GM18951 (cell line): ENCODE measurements around the gene GARNL3.

Source experiments
- POLR2A ChIP-seq: IDR thresholded peaks from 4 replicates; pipeline ENCODE4 v1.6.1; 2011; ENCODE audit warnings: mild to moderate bottlenecking; ENCODE audit not compliant: insufficient read length, insufficient read depth; ENCODE audit errors: extremely low read depth
- in situ Hi-C: fragments of 300-500 bp; cut with MboI; formaldehyde crosslinking; loops from one replicate; pipeline ENCODE4 v1.12.0; 2022; ENCODE audit warnings: low sequenced_read_pairs, mixed read lengths, inconsistent platforms; ENCODE audit not compliant: unreplicated experiment

GARNL3 gene

DNA sequence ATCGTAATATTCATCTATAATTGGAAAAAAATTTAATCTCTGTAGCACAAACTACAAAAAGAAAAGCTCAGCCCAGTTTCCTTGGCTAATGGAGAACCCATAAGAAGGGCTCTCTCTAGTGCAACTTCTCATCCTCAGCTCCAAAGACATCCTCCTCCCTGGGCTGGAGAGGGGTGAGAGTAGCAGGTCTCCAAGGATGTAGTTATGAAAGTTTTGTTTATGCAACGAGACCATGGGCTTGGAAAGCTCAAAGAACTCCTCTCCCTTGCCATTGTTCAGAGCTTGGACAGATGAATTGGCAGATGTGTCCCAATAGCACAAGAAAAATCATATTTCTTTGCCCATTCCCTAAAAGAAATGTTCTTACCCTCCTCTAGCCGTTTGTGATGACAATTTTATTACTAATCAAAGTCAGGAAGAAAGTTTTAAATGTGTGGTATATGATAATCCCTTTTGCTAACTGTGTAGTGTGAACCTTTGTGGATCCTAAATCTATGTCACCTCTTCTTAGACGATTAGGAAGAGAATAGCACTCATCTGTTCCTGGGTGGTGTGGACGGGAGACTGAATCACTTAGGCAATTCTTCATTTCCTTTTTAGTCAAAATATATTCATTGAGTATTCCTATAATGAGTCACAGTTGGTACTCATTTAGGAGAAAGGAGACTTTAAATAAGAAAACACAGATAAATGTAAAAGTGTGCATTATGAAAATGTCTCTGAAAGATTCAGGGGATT lies 52.2 kb downstream of the GARNL3 start:
- no peak for TF ChIP-seq POLR2A
- in situ Hi-C loops = no loop called here

GRCh38 chr9:127318651-127319167 lies 54.1 kb downstream of the GARNL3 start:
- no peak for TF ChIP-seq POLR2A
- in situ Hi-C loops = no loop called here

- TF ChIP-seq POLR2A = no peak
- in situ Hi-C loops = no loop called here
These were observed 55.0 kb downstream of the GARNL3 start for GRCh38 chr9:127319366-127320114.

DNA sequence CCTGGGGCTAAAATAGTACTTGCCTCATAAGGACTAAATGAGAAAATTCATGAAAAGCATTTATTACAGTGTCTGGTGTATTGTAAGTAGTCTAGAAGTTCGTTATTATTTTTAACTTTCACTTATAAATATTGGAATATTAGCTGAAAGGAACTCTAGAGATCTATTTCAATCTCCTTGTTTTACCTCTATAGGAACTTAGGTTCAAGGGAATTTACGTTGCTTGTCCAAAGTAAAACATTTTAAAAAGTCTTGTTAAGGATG lies 55.5 kb downstream of the GARNL3 start:
- TF ChIP-seq POLR2A = no peak
- in situ Hi-C loops = no loop called here

- in situ Hi-C loops = no loop called here
- no peak for TF ChIP-seq POLR2A
These were observed 58.8 kb downstream of the GARNL3 start for GRCh38 chr9:127323393-127323792.

- in situ Hi-C loops = no loop called here
- TF ChIP-seq POLR2A = no peak
These were observed 65.9 kb downstream of the GARNL3 start for GRCh38 chr9:127330501-127330900.

DNA sequence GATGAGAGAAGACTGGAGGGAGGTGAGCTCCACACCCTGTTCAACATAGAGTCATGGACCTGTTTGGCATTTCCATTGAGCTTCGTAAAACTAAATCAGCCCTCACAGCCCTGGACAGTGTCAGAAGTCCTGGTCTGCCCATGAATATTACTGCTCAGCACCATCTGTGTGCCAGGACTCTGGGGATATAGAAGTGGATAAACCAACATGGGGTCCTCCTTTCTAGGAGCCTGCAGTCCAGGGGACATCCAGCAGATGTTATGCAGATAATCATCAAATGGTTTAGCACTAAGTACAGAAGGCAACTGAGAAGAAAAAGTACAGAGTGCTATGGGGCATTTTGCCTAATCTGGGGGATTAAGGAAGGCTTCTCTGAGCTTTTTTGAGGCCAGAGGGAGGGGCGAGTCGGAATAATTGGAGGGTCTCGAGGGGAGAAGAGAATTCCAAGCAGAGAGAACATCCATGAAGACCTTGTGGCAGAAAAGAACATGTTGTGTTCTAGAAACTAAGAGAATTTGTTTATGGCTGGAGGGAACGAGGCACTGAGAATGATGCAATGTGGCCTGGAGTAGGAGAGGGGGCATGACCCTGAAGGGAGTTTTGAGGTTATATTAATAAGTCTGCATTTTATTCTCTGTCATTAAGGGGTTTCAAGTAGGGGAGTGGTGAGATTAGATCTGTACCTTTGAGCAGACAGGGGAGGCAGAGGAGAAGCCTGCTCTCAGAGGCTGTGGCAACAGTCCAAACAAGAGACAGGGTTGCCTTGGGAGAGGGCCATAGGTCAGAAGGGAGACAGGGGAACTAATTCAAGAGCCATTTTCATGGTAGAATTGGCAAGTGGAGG lies 68.9 kb downstream of the GARNL3 start:
- TF ChIP-seq POLR2A = no peak
- in situ Hi-C loops = no loop called here

- no peak for TF ChIP-seq POLR2A
- in situ Hi-C loops = no loop called here
These were observed 70.2 kb downstream of the GARNL3 start for GRCh38 chr9:127334725-127335124.

DNA sequence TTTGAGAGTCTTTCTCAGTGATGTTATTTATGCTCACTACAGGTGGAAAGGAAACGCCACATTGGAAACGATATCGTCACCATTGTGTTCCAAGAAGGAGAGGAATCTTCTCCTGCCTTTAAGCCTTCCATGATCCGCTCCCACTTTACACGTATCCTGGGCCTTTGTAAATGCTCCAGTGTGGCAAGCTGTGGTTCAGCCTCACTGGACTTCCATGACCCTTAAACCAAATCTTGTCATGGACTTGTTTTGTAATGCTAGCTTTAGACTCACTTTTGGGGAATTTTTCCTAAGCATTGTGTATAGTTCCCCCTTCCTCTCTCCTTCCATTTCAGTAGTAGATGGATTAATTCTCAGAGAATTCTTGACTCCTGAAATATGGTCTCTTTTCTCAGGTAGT lies 71.5 kb downstream of the GARNL3 start:
- TF ChIP-seq POLR2A = no peak
- in situ Hi-C loops = no loop called here

DNA sequence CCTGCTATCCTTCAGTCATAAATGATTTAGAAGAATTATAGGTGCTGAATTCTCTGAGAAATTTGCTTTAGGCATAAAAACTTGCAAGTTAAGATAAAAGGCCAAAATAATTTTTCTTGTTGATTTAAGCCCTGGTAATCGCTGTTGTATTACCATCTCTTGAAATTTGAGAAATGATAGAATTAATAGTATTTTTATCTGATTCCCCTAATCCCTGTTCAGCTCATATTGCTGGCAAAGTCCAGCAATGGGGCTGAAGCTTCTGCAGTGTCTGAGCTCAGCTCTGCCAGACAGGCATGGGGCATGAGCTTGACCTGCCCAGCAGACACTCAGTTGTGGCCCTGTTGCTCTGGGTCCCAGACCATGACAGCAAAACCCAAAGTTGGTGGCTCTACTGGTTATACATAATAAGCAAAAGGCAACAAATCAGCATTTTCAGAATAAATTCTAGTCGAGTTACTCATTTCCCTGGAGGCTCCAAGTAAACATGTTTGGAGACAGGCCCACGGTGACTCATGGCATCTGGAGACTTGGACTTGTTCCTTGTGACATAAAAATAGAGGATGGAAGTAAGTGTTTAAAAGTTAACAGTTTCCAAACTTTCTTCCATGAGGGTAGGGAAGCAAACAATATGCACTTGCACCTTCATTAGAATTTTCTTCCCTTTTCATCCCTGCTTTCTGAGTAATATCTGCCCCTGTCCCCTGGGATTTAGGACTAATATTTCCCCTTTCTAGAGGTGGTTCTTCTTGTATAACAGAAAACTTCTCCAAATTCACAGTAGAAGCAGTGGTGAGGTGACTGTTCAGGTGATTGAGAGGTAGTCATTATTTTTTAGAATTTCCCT lies 72.2 kb downstream of the GARNL3 start:
- in situ Hi-C loops = no loop called here
- no peak for TF ChIP-seq POLR2A

GRCh38 chr9:127340721-127341120 lies 76.1 kb downstream of the GARNL3 start:
- in situ Hi-C loops = no loop called here
- TF ChIP-seq POLR2A = no peak

DNA sequence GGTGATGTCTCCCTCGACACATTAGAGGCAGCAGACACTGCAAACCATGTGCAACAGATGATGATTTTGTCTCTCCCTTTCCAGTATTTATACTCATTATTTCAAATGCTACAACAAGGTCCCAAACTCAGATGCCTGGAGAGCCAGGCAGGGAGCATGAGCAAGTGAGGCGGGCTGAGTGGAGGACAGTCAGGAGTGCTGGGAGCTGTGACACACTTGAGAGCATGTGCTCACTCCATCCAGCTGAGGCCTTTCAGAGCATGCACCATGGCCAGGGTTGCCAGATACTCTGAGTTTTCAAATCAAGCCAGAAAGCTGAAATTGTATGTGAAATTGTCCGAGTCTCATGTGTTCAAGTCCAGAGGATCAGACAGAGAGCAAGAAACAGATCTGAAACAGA lies 76.6 kb downstream of the GARNL3 start:
- TF ChIP-seq POLR2A = no peak
- in situ Hi-C loops = no loop called here

DNA sequence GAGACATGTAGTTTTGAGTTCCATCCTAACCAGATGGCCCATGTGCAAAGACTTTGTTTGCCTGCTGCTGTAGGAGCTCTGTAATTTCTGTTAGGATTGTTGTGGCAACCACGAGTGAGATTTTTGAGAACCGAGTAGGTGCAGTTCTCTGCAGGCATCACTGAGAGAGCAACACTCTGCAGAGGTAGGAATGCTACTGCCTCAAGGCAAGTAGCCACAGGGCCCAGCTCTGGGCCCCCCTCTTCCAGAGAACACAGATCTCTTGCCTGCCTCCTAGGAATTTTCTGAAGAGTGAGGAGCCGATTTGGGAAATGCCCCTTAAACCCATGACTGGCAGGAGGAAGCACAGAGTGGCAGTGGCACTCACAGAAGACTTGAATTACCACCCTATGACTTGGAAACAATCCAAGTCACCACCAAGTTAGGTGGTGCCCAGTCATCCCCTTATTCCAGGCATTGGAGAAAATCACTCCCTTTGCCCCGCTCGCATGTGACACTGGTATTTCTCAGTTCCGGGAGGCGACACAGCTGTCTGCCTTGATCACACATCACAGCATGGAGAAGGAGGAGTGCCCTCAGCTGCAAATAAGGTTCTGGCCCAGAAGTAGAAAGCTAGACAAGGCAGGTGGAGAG lies 79.9 kb downstream of the GARNL3 start:
- no peak for TF ChIP-seq POLR2A
- in situ Hi-C loops = no loop called here

DNA sequence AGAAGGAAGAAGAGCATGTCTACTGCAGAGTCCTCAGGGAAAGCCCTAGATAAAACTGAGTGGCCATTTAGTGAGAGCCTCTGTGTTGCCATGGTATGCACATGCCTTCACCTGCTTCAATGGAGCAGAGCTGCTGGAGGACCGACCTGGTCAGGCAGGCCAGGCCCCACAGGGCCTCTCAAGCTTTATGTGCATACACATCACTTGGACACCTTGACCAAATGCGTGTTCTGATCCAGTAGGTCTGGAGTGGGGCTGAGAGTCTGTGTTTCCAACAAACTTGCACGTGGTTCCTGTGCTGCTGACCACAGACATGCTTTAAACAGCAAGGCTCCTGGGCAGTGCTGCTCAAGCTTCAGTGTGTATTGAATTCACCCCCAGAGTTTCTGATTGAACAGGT lies 81.0 kb downstream of the GARNL3 start:
- in situ Hi-C loops = no loop called here
- no peak for TF ChIP-seq POLR2A
